K562 (cell line): ENCODE measurements around the gene AP5Z1. TPM values are rescaled to one million over a fixed set of nuclear protein-coding genes. Genes with fewer than 3 reads are reported as not detected.
A peak's percentile ranks its signal among the peaks of the same experiment; 100 is the strongest.

ENCODE experiments used
- ARNT ChIP-seq, 2 experiments: fragments of 450-650 bp; IDR thresholded peaks; 2 replicates each; pipeline ENCODE4 v1.6.1; 2016; ENCODE audit warnings: mild to moderate bottlenecking in 1 of 2
- BCL6 ChIP-seq: fragments of 250-450 bp; sonication (Bioruptor Pico); IDR thresholded peaks from 2 replicates; pipeline ENCODE4 v1.4.0; 2020
- CBX2 ChIP-seq: fragments of 200-600 bp; sonication (generic); IDR thresholded peaks from one replicate; pipeline ENCODE4 v1.6.1; 2012; ENCODE audit warnings: mild to moderate bottlenecking, low read length, inconsistent platforms; ENCODE audit not compliant: insufficient read depth, poor library complexity, severe bottlenecking
- CXXC5 ChIP-seq: fragments of 250-450 bp; sonication (Bioruptor Pico); IDR thresholded peaks from 2 replicates; pipeline ENCODE4 v1.8.0; 2022; ENCODE audit warnings: inconsistent platforms, mild to moderate bottlenecking, moderate library complexity
- ELF2 ChIP-seq: fragments of 250-450 bp; sonication (Bioruptor Pico); IDR thresholded peaks from 2 replicates; pipeline ENCODE4 v1.5.0; 2021; ENCODE audit warnings: mild to moderate bottlenecking
- ESRRA ChIP-seq: fragments of 450-650 bp; IDR thresholded peaks from 2 replicates; pipeline ENCODE4 v1.6.1; 2014; ENCODE audit warnings: low read depth, mild to moderate bottlenecking, moderate library complexity, borderline replicate concordance
- ETV1 ChIP-seq: fragments of 450-650 bp; conservative IDR thresholded peaks from 2 replicates; pipeline ENCODE4 v1.6.1; 2016; ENCODE audit warnings: missing genetic modification characterization, control low read depth, low read depth, missing compliant biosample characterization
- EZH2 ChIP-seq: IDR thresholded peaks from 2 replicates; pipeline ENCODE4 v1.6.1; 2012; ENCODE audit warnings: low read depth, mild to moderate bottlenecking, inconsistent platforms, low read length, borderline replicate concordance
- JUND ChIP-seq, 2 experiments: IDR thresholded peaks; 2 replicates in 1 of 2; 3 replicates in 1 of 2; pipeline ENCODE4 v1.6.1; 2011; ENCODE audit warnings: borderline replicate concordance in 2 of 2, low read depth in 2 of 2, low read length in 2 of 2, improper control_type of control experiment in 1 of 2, missing biosample characterization in 1 of 2, missing genetic modification characterization in 1 of 2, missing genetic modification reagents in 1 of 2
- MYC ChIP-seq, 2 experiments: fragments of 250-450 bp in 1 of 2; sonication (Bioruptor Pico) in 1 of 2; IDR thresholded peaks; 2 replicates each; pipeline versions ENCODE4 v1.5.1 to v1.6.1; 2012 to 2021; ENCODE audit warnings: low read depth in 2 of 2, borderline replicate concordance in 1 of 2, improper control_type of control experiment in 1 of 2, low read length in 1 of 2, mild to moderate bottlenecking in 1 of 2, moderate library complexity in 1 of 2
- PTBP1 ChIP-seq: fragments of 200-400 bp; formaldehyde crosslinking; IDR thresholded peaks from 2 replicates; pipeline ENCODE4 v1.6.1; 2017; ENCODE audit warnings: low read depth, low read length
- RBM22 ChIP-seq: fragments of 200-400 bp; formaldehyde crosslinking; IDR thresholded peaks from 2 replicates; pipeline ENCODE4 v1.6.1; 2018; ENCODE audit warnings: low read length, low read depth; ENCODE audit not compliant: poor library complexity, severe bottlenecking
- RBM25 ChIP-seq: fragments of 200-400 bp; formaldehyde crosslinking; IDR thresholded peaks from 2 replicates; pipeline ENCODE4 v1.6.1; 2018; ENCODE audit warnings: low read length, low read depth, moderate library complexity; ENCODE audit not compliant: severe bottlenecking
- RCOR1 ChIP-seq, 2 experiments: IDR thresholded peaks; 2 replicates each; pipeline ENCODE4 v1.6.1; 2012; ENCODE audit warnings: low read depth in 2 of 2, low read length in 2 of 2, borderline replicate concordance in 1 of 2, improper control_type of control experiment in 1 of 2
- TFAM ChIP-seq: fragments of 250-450 bp; sonication (Bioruptor Pico); conservative IDR thresholded peaks from 2 replicates; pipeline ENCODE4 v1.5.0; 2021; ENCODE audit warnings: mild to moderate bottlenecking, moderate library complexity
- ZNF232 ChIP-seq: sonication (generic); formaldehyde crosslinking; IDR thresholded peaks from 2 replicates; pipeline ENCODE4 v1.8.0; 2022; ENCODE audit warnings: mild to moderate bottlenecking, missing genetic modification reagents
- ZNF583 ChIP-seq: fragments of 250-450 bp; sonication (Bioruptor Pico); IDR thresholded peaks from 2 replicates; pipeline ENCODE4 v1.4.0; 2020
- polyA plus RNA-seq, 8 experiments: library from polyadenylated mRNA; depleted of rRNA in 4 of 8; stranded (reverse) in 5 of 8; unstranded in 3 of 8; fragments of >200 nt; fragmentation: Nextera tagmentation in 2 of 8; fragmentation: Illumina TruSeq in 1 of 8; extraction: Ambion mirVana in 2 of 8; extraction: Trizol in 1 of 8; gene quantifications; 2 replicates each; pipeline versions ENCODE4 v1.2.1 to v1.2.3, GENCODE V29; 2011 to 2014; ENCODE audit warnings: inconsistent platforms in 1 of 8, missing spikeins in 1 of 8
- total RNA-seq, 7 experiments: library from RNA; depleted of rRNA in 6 of 7; stranded (reverse); fragments of >200 nt in 6 of 7; fragmentation: Illumina TruSeq in 2 of 7; extraction: Trizol in 2 of 7; gene quantifications; 2 replicates each; pipeline versions ENCODE4 v1.2.1 to v1.2.3, GENCODE V29; 2011 to 2021; ENCODE audit warnings: low replicate concordance in 1 of 7
- TF ChIP-seq, protein P1 (sequence below): fragments of 450-650 bp; IDR thresholded peaks from 2 replicates; pipeline ENCODE4 v1.6.1; 2014; ENCODE audit warnings: low read depth, mild to moderate bottlenecking, moderate library complexity, borderline replicate concordance
- TF ChIP-seq, protein P2 (sequence below): sonication (generic); formaldehyde crosslinking; IDR thresholded peaks from 2 replicates; pipeline ENCODE4 v1.8.0; 2022; ENCODE audit warnings: missing genetic modification reagents, mild to moderate bottlenecking, borderline replicate concordance

AP5Z1 gene
- total and polyA plus RNA-seq, 9 of the 15 experiments (the other 6 are each of a cell fraction or from before 2014, with no cell fraction given): 0.06 to 31.1 (median 6.4) TPM

DNA sequence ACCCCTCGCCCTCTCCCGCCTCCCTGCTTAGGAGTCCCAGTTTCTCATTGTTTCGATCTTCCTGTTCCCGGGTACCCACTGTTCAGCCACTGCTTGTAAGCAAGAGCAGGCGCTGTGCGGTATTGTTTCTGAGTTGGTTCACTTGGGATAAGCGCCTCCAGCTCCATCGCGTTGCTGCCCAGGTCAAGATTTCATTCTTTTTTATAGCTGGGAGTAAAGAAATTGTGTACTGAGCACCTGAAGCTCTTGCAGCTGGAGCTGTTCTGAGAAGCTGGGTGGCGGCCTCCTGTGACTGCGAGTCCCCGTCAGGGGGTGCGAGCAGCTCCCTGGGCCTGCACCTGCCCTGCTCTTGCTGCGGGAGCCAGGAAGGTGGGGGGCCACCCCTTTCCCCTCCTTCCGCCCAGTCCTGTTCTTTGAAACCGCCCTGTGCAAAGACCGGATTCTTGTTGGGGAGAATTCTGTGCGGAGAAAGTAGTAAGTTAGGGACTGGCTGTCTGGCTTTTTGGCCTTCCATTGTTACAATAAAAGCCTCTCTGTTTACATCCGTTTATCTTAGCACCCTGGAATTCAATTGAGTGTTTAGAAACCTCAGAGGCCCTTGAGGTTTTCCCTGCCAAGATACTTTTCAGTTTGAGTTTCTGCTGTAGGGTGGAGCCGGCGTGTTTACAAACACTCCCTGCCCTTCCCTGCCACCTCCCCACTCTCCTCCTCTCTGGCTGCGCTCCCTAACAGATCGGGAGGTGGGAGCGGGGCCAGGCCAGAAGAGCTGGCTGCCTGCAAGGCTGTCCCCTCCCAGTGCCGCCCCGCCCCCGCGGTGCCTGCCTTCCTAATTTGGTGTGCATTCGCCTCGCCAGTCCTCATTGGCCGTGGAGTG lies 30.8 kb upstream of the AP5Z1 start (continued):
- TF ChIP-seq PTBP1: no peak
- TF ChIP-seq TFAM: no peak
- TF ChIP-seq EZH2: no peak
- TF ChIP-seq MYC (IDR thresholded peaks at IDR 0.05; ENCODE audit: low read depth, low read length): peak; percentile 25; the same call in 1 of the 2 replicates
- no peak for TF ChIP-seq MYC (CRISPR knock-in tag; IDR thresholded peaks at IDR 0.05; ENCODE audit: borderline replicate concordance, low read depth)
- no peak for TF ChIP-seq BCL6 (CRISPR knock-in tag)
- TF ChIP-seq, protein P1, sequence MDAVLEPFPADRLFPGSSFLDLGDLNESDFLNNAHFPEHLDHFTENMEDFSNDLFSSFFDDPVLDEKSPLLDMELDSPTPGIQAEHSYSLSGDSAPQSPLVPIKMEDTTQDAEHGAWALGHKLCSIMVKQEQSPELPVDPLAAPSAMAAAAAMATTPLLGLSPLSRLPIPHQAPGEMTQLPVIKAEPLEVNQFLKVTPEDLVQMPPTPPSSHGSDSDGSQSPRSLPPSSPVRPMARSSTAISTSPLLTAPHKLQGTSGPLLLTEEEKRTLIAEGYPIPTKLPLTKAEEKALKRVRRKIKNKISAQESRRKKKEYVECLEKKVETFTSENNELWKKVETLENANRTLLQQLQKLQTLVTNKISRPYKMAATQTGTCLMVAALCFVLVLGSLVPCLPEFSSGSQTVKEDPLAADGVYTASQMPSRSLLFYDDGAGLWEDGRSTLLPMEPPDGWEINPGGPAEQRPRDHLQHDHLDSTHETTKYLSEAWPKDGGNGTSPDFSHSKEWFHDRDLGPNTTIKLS: no peak
- no peak for TF ChIP-seq ETV1
- TF ChIP-seq, protein P2, sequence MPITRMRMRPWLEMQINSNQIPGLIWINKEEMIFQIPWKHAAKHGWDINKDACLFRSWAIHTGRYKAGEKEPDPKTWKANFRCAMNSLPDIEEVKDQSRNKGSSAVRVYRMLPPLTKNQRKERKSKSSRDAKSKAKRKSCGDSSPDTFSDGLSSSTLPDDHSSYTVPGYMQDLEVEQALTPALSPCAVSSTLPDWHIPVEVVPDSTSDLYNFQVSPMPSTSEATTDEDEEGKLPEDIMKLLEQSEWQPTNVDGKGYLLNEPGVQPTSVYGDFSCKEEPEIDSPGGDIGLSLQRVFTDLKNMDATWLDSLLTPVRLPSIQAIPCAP (CRISPR knock-in tag): no peak
- no peak for TF ChIP-seq ELF2 (CRISPR knock-in tag)
- no peak for TF ChIP-seq RBM25
- TF ChIP-seq ESRRA: peak; percentile 43; the same call in 1 of the 2 replicates
- TF ChIP-seq CBX2: no peak
- TF ChIP-seq RBM22: peak; percentile 50
- no peak for TF ChIP-seq ZNF232 (CRISPR knock-in tag)
- TF ChIP-seq ARNT (IDR thresholded peaks at IDR 0.05): no peak
- TF ChIP-seq ZNF583: no peak
- TF ChIP-seq JUND (IDR thresholded peaks at IDR 0.05; ENCODE audit: borderline replicate concordance, low read depth, low read length): peak; percentile 45; the same call in 1 of the 2 replicates
- TF ChIP-seq JUND (tag; IDR thresholded peaks at IDR 0.05; ENCODE audit: borderline replicate concordance, low read depth, low read length): no peak; the same call in 2 of the 3 replicates
- peak in 1 of 2 experiments; percentile 43; a peak in 1 of 4 replicates for TF ChIP-seq RCOR1 (IDR thresholded peaks at IDR 0.05; ENCODE audit: borderline replicate concordance in 1 of 2, low read depth in 2 of 2, low read length in 2 of 2)
- TF ChIP-seq CXXC5 (CRISPR knock-in tag): peak; percentile 46
